Measurements from ENCODE around the gene KRT27. TPM values are rescaled to one million over a fixed set of nuclear protein-coding genes. Genes with fewer than 3 reads are reported as not detected.

KRT27 gene
- total and polyA plus RNA-seq, 9 of the 15 experiments (the other 6 are each of a cell fraction or from before 2014, with no cell fraction given), result 0.10 TPM; not detected in 8

GRCh38 chr17:40827746-40828453 lies 45.5 kb upstream of the KRT27 start (continued):
- TF ChIP-seq ZBTB43 (CRISPR knock-in tag; IDR thresholded peaks at IDR 0.05) (no peak), PATZ1 (CRISPR knock-in tag; IDR thresholded peaks at IDR 0.05; ENCODE audit: borderline replicate concordance) (no peak), ATF6 (CRISPR knock-in tag; IDR thresholded peaks at IDR 0.05) (no peak), TAL1 (IDR thresholded peaks at IDR 0.05) (peak; percentile 97), CEBPB (tag; IDR thresholded peaks at IDR 0.05) (peak; percentile 96), PCBP2 (IDR thresholded peaks at IDR 0.05; ENCODE audit: low read depth, low read length, poor library complexity, severe bottlenecking) (no peak), THAP12 (CRISPR knock-in tag; IDR thresholded peaks at IDR 0.05) (no peak), ZNF740 (CRISPR knock-in tag; IDR thresholded peaks at IDR 0.05) (no peak), ZNF740 (tag; IDR thresholded peaks at IDR 0.05) (no peak), MLLT1 (IDR thresholded peaks at IDR 0.05) (peak; percentile 49 to 81; a peak in 3 of 4 replicates), L3MBTL2 (IDR thresholded peaks at IDR 0.05) (peak; percentile 80), HINFP (tag; conservative IDR thresholded peaks at IDR 0.05; ENCODE audit: low read depth) (no peak)

Data from K562 (cell line).